Measurements from ENCODE around the gene SPIN1. TPM values are rescaled to one million over a fixed set of nuclear protein-coding genes. Genes with fewer than 3 reads are reported as not detected.

Gene SPIN1
- total and polyA plus RNA-seq, 2 experiments from 2014 or later, result 49.0 to 158 TPM

DNA sequence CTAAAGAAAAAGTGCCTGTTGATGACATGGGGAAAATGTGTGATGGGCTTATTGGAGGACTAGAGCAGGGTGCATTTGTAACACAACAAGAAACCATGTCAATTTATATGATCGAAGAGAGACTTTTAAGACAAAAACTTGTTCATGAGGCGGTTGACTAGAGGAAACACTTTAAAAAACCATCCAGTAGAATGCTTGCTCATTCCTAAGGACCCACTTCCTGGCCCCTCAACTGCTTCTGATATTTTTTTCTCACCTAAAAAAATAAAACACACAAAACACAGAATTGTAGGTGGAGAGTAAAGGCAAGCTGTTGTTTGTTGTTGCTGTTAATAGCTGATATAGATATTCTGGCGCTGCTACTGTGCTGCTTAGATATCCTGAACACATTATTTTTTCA lies 50.6 kb downstream of the SPIN1 start (continued):
- TF ChIP-seq EZH2phosphoT487 (IDR thresholded peaks at IDR 0.05; ENCODE audit: unreplicated experiment) (no peak), POLR2AphosphoS5 (IDR thresholded peaks at IDR 0.05; ENCODE audit: low read depth) (no peak)

DNA sequence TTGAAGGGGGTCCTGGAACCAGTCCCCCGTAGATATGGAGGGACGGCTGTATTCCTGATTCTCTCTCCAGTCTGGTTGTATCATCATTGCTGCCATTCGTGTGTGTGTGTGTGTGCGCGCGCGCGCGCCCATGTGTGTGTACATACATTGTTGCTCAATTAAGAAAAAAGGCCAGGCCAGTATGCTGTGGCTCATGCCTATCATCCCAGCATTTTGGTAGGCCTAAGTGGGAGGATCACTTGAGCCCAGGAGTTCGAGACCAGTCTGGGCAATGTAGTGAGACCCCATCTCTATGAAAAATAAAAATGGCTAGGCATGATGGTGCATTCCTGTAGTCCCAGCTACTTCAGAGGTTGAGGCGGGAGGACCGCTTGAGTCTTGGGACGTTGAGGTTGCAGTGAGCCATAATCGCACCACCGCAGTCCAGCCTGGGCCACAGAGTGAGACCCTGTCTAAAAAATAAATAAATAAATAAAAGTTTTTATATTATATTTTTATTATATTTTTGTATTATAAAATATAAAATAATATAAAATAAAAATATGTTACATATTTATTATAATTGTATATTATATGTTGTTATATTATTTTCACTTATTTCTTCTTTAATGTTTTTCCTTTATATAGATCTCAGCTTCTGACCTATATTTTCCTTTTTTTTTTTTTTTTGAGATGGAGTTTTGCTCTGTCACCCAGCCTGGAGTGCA lies 53.2 kb downstream of the SPIN1 start:
- TF ChIP-seq EZH2phosphoT487 (IDR thresholded peaks at IDR 0.05; ENCODE audit: unreplicated experiment), result no peak
- no peak for TF ChIP-seq POLR2AphosphoS5 (IDR thresholded peaks at IDR 0.05; ENCODE audit: low read depth)
- TF ChIP-seq, protein P1, sequence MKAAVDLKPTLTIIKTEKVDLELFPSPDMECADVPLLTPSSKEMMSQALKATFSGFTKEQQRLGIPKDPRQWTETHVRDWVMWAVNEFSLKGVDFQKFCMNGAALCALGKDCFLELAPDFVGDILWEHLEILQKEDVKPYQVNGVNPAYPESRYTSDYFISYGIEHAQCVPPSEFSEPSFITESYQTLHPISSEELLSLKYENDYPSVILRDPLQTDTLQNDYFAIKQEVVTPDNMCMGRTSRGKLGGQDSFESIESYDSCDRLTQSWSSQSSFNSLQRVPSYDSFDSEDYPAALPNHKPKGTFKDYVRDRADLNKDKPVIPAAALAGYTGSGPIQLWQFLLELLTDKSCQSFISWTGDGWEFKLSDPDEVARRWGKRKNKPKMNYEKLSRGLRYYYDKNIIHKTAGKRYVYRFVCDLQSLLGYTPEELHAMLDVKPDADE (IDR thresholded peaks at IDR 0.05), result no peak
- no peak for TF ChIP-seq JUNB (IDR thresholded peaks at IDR 0.05; ENCODE audit: unreplicated experiment)

DNA sequence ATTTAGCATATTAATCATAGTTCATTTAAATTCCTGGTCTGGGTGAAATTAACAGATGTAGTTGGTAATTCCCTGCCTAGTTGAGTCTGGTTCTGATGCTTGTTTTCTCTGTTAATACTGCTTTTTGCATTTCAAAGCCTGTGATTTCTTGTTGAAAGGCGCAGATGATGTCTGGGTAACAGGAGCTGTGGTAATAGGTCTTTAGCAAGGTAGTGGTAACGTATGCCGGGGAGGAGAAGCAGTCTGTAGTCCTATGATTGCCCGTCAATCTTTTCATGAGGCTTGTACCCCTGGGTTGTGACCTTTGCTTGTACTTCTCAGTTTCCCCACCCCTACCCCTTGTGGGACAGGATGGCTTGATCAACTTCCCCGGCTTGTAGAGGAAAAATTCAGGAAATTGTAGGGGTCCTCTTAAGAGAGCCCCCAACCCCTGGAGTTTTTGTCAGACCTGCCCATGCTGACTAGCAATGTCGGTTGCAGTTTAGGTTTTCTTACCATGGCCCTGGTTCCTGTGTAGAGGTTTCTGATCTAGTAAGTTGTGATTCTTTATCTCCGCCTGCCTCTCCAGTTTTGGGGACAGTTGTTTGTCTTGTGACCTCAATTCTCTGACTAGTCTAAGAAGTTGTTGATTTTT lies 55.4 kb downstream of the SPIN1 start:
- peak overlapping the region; percentile 53 for H3K27ac ChIP-seq (ENCODE audit: low read depth)
- Mint-ChIP-seq H3K36me3 (ENCODE audit: low read depth) (peaks cover 38% of the 10 kb centered on the region), H3K27ac (peak overlapping the region; percentile 54; the same call in 1 of the 2 replicates), H3K4me1 (peaks cover 35% of the 10 kb centered on the region), H3K27me3 (ENCODE audit: insufficient read depth, low read depth, poor library complexity) (peaks cover 16% of the 10 kb centered on the region), H3K9me3 (no peaks in the 10 kb centered on the region), H3K4me3 (no peak overlapping the region)
- H2AFZ ChIP-seq, result no peak overlapping the region
- H3K4me2 ChIP-seq, result peak overlapping the region; percentile 31
- H3K27me3 ChIP-seq (ENCODE audit: insufficient read depth), result no peaks in the 10 kb centered on the region
- H3F3A ChIP-seq (replicated peaks; ENCODE audit: low read depth), result peaks cover 3% of the 10 kb centered on the region; the same call in 1 of the 2 replicates
- H3K9me2 ChIP-seq (ENCODE audit: insufficient read depth), result no peaks in the 10 kb centered on the region
- H3K4me1 ChIP-seq (ENCODE audit: insufficient read depth), result peaks cover 26% of the 10 kb centered on the region
- H3K4me3 ChIP-seq, result no peak overlapping the region
- DNase-seq (ENCODE audit: low spot score) (peak; percentile 42), ATAC-seq (peak; percentile 83)
- peaks cover 99% of the 10 kb centered on the region for H3K79me2 ChIP-seq (replicated peaks; ENCODE audit: insufficient read depth)
- TF ChIP-seq, protein P2, sequence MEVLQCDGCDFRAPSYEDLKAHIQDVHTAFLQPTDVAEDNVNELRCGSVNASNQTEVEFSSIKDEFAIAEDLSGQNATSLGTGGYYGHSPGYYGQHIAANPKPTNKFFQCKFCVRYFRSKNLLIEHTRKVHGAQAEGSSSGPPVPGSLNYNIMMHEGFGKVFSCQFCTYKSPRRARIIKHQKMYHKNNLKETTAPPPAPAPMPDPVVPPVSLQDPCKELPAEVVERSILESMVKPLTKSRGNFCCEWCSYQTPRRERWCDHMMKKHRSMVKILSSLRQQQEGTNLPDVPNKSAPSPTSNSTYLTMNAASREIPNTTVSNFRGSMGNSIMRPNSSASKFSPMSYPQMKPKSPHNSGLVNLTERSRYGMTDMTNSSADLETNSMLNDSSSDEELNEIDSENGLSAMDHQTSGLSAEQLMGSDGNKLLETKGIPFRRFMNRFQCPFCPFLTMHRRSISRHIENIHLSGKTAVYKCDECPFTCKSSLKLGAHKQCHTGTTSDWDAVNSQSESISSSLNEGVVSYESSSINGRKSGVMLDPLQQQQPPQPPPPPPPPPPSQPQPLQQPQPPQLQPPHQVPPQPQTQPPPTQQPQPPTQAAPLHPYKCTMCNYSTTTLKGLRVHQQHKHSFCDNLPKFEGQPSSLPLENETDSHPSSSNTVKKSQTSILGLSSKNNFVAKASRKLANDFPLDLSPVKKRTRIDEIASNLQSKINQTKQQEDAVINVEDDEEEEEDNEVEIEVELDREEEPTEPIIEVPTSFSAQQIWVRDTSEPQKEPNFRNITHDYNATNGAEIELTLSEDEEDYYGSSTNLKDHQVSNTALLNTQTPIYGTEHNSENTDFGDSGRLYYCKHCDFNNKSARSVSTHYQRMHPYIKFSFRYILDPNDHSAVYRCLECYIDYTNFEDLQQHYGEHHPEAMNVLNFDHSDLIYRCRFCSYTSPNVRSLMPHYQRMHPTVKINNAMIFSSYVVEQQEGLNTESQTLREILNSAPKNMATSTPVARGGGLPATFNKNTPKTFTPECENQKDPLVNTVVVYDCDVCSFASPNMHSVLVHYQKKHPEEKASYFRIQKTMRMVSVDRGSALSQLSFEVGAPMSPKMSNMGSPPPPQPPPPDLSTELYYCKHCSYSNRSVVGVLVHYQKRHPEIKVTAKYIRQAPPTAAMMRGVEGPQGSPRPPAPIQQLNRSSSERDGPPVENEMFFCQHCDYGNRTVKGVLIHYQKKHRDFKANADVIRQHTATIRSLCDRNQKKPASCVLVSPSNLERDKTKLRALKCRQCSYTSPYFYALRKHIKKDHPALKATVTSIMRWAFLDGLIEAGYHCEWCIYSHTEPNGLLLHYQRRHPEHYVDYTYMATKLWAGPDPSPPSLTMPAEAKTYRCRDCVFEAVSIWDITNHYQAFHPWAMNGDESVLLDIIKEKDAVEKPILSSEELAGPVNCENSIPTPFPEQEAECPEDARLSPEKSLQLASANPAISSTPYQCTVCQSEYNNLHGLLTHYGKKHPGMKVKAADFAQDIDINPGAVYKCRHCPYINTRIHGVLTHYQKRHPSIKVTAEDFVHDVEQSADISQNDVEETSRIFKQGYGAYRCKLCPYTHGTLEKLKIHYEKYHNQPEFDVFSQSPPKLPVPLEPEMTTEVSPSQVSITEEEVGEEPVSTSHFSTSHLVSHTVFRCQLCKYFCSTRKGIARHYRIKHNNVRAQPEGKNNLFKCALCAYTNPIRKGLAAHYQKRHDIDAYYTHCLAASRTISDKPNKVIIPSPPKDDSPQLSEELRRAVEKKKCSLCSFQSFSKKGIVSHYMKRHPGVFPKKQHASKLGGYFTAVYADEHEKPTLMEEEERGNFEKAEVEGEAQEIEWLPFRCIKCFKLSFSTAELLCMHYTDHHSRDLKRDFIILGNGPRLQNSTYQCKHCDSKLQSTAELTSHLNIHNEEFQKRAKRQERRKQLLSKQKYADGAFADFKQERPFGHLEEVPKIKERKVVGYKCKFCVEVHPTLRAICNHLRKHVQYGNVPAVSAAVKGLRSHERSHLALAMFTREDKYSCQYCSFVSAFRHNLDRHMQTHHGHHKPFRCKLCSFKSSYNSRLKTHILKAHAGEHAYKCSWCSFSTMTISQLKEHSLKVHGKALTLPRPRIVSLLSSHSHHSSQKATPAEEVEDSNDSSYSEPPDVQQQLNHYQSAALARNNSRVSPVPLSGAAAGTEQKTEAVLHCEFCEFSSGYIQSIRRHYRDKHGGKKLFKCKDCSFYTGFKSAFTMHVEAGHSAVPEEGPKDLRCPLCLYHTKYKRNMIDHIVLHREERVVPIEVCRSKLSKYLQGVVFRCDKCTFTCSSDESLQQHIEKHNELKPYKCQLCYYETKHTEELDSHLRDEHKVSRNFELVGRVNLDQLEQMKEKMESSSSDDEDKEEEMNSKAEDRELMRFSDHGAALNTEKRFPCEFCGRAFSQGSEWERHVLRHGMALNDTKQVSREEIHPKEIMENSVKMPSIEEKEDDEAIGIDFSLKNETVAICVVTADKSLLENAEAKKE (CRISPR knock-in tag; IDR thresholded peaks at IDR 0.05), result no peak
- TF ChIP-seq NANOG (IDR thresholded peaks at IDR 0.05; ENCODE audit: borderline replicate concordance), result 0 out of 2 replicates have a peak, but pooled peaks have one; percentile 45
- no peaks in the 10 kb centered on the region for H3K36me3 ChIP-seq (ENCODE audit: insufficient read depth)
- peaks cover 58% of the 10 kb centered on the region for H4K20me1 ChIP-seq (replicated peaks; ENCODE audit: insufficient read depth)

More for the DNA sequence above, 53.2 kb downstream of the SPIN1 start:
- ATAC-seq (no peak), DNase-seq (ENCODE audit: low spot score) (no peak)
- Histone ChIP-seq H4K20me1 (replicated peaks; ENCODE audit: insufficient read depth) (peaks cover 43% of the 10 kb centered on the region), H3K4me1 (ENCODE audit: insufficient read depth) (peaks cover 27% of the 10 kb centered on the region), H3K4me2 (no peak overlapping the region), H3K36me3 (ENCODE audit: insufficient read depth) (no peaks in the 10 kb centered on the region), H3K4me3 (no peak overlapping the region), H3K27ac (ENCODE audit: low read depth) (no peak overlapping the region), H3K9me2 (ENCODE audit: insufficient read depth) (no peaks in the 10 kb centered on the region), H3F3A (replicated peaks; ENCODE audit: low read depth) (no peaks in the 10 kb centered on the region; the same call in 1 of the 2 replicates), H3K27me3 (ENCODE audit: insufficient read depth) (no peaks in the 10 kb centered on the region), H2AFZ (no peak overlapping the region), H3K79me2 (replicated peaks; ENCODE audit: insufficient read depth) (peaks cover 99% of the 10 kb centered on the region)
- Mint-ChIP-seq H3K9me3 (no peaks in the 10 kb centered on the region; the same call in 2 of the 3 replicates), H3K4me1 (peaks cover 31% of the 10 kb centered on the region), H3K4me3 (no peak overlapping the region), H3K27me3 (ENCODE audit: insufficient read depth, low read depth, poor library complexity) (peaks cover 13% of the 10 kb centered on the region), H3K36me3 (ENCODE audit: low read depth) (peaks cover 50% of the 10 kb centered on the region), H3K27ac (no peak overlapping the region)
